IMR-90 (cell line): ENCODE measurements around the gene COL28A1. TPM values are rescaled to one million over a fixed set of nuclear protein-coding genes. Genes with fewer than 3 reads are reported as not detected.

Experiments used
- ATAC-seq: fragments of 200-7000 bp; cut with Tn5 transposase; 2 replicates; pipeline ENCODE4 v1.9.1; 2020; ENCODE audit warnings: low read depth, mild to moderate bottlenecking, moderate library complexity
- BruUV-seq: library from RNA; stranded (reverse); fragments of 400-500 nt; replicated peaks from 2 replicates; lab custom pipeline; 2021; lab: Mats Ljungman, UMichigan
- CTCF ChIA-PET: fragments of 300-600 bp; formaldehyde crosslinking; extraction: SDS; loops from one replicate; lab custom pipeline; 2021; ENCODE audit warnings: antibody characterized with exemption; lab: Yijun Ruan, JAX
- POLR2A ChIA-PET: fragments of 300-600 bp; sonication (Branson Sonifier 250); formaldehyde crosslinking; loops from one replicate; lab custom pipeline; 2022; ENCODE audit warnings: antibody characterized with exemption; ENCODE audit not compliant: unreplicated experiment; lab: Charles Lee
- DNase-seq: peaks from one replicate; pipeline ENCODE4 v3.0.0; 2013
- H2AFZ ChIP-seq: replicated peaks from 2 replicates; pipeline ENCODE3; 2013; ENCODE audit warnings: low read length, mild to moderate bottlenecking; ENCODE audit not compliant: poor library complexity
- H2AK5ac ChIP-seq: 2 replicates; pipeline ENCODE4 v1.6.1; 2013; ENCODE audit warnings: low read depth, low read length, inconsistent platforms
- H2AK9ac ChIP-seq: replicated peaks from 2 replicates; pipeline ENCODE3; 2013; ENCODE audit warnings: mild to moderate bottlenecking, low read depth, low read length, moderate library complexity; ENCODE audit not compliant: poor library complexity
- H2BK120ac ChIP-seq: 2 replicates; pipeline ENCODE4 v1.6.1; 2013; ENCODE audit warnings: low read depth, low read length, inconsistent platforms
- H2BK15ac ChIP-seq: 3 replicates; pipeline ENCODE4 v1.6.1; 2013; ENCODE audit warnings: low read depth, low read length, inconsistent platforms
- H2BK20ac ChIP-seq: 2 replicates; pipeline ENCODE4 v1.6.1; 2013; ENCODE audit warnings: low read depth, mild to moderate bottlenecking, inconsistent platforms, low read length, moderate library complexity
- H2BK5ac ChIP-seq: 2 replicates; pipeline ENCODE4 v1.6.1; 2013; ENCODE audit warnings: mild to moderate bottlenecking, low read depth, low read length, inconsistent platforms; ENCODE audit not compliant: poor library complexity, severe bottlenecking
- H3K14ac ChIP-seq: replicated peaks from 2 replicates; pipeline ENCODE4 v1.6.1; 2013; ENCODE audit warnings: low read depth, low read length, inconsistent platforms
- H3K18ac ChIP-seq: 2 replicates; pipeline ENCODE4 v1.6.1; 2013; ENCODE audit warnings: low read depth, low read length, control low read depth
- H3K23ac ChIP-seq: 2 replicates; pipeline ENCODE4 v1.6.1; 2013; ENCODE audit warnings: low read depth, low read length, inconsistent platforms
- H3K27ac ChIP-seq: 2 replicates; pipeline ENCODE4 v1.5.1; 2013; ENCODE audit warnings: mild to moderate bottlenecking, control low read depth, low read length; ENCODE audit not compliant: insufficient read depth
- H3K27me3 ChIP-seq: 2 replicates; pipeline ENCODE4 v1.6.1; 2013; ENCODE audit warnings: low read length; ENCODE audit not compliant: control insufficient read depth, insufficient read depth
- H3K36me3 ChIP-seq: 2 replicates; pipeline ENCODE4 v1.6.1; 2013; ENCODE audit warnings: low read length, mixed read lengths; ENCODE audit not compliant: control insufficient read depth, insufficient read depth
- H3K4ac ChIP-seq: 2 replicates; pipeline ENCODE4 v1.6.1; 2013; ENCODE audit warnings: low read depth, low read length, inconsistent platforms
- H3K4me1 ChIP-seq: 2 replicates; pipeline ENCODE4 v1.6.1; 2013; ENCODE audit warnings: low read length, mixed read lengths; ENCODE audit not compliant: control insufficient read depth, insufficient read depth
- H3K4me2 ChIP-seq: 2 replicates; pipeline ENCODE4 v1.6.1; 2013; ENCODE audit warnings: low read depth, mild to moderate bottlenecking, control low read depth, low read length, moderate library complexity
- H3K4me3 ChIP-seq: 2 replicates; pipeline ENCODE4 v1.5.1; 2013; ENCODE audit warnings: low read depth, mild to moderate bottlenecking, control low read depth, low read length, moderate library complexity; ENCODE audit not compliant: insufficient read depth
- H3K56ac ChIP-seq: 2 replicates; pipeline ENCODE4 v1.6.1; 2013; ENCODE audit warnings: low read length, inconsistent platforms; ENCODE audit not compliant: insufficient read depth; ENCODE audit errors: extremely low read depth
- H3K79me1 ChIP-seq, 2 experiments: 2 replicates each; pipeline ENCODE4 v1.6.1; 2013; ENCODE audit warnings: low read length in 2 of 2, inconsistent platforms in 1 of 2, low read depth in 1 of 2
- H3K9ac ChIP-seq: 2 replicates; pipeline ENCODE4 v1.6.1; 2013; ENCODE audit warnings: low read depth, low read length, control low read depth
- H3K9me1 ChIP-seq: 2 replicates; pipeline ENCODE4 v1.6.1; 2013; ENCODE audit warnings: low read length, inconsistent platforms; ENCODE audit not compliant: insufficient read depth
- H3K9me3 ChIP-seq: 2 replicates; pipeline ENCODE4 v1.6.1; 2013; ENCODE audit warnings: low read length; ENCODE audit not compliant: control insufficient read depth, insufficient read depth
- H4K20me1 ChIP-seq: 2 replicates; pipeline ENCODE4 v1.6.1; 2013; ENCODE audit warnings: low read length, inconsistent platforms; ENCODE audit not compliant: insufficient read depth
- H4K5ac ChIP-seq: 2 replicates; pipeline ENCODE4 v1.6.1; 2013; ENCODE audit warnings: mild to moderate bottlenecking, low read depth, low read length, control low read depth
- H4K8ac ChIP-seq, 2 experiments: 2 replicates each; pipeline ENCODE4 v1.6.1; 2013; ENCODE audit warnings: low read depth in 2 of 2, low read length in 2 of 2, control low read depth in 1 of 2, inconsistent platforms in 1 of 2
- H4K91ac ChIP-seq: 2 replicates; pipeline ENCODE4 v1.6.1; 2013; ENCODE audit warnings: low read depth, low read length, inconsistent platforms; ENCODE audit not compliant: insufficient read depth
- BHLHE40 ChIP-seq: fragments of 150-350 bp; IDR thresholded peaks from 2 replicates; pipeline ENCODE4 v1.6.1; 2016; ENCODE audit warnings: mild to moderate bottlenecking, low read depth, low read length
- CEBPB ChIP-seq: IDR thresholded peaks from 2 replicates; pipeline ENCODE4 v1.6.1; 2012; ENCODE audit warnings: low read depth, low read length, improper control_type of control experiment
- MAFK ChIP-seq: IDR thresholded peaks from 2 replicates; pipeline ENCODE4 v1.6.1; 2012; ENCODE audit warnings: low read depth, low read length, improper control_type of control experiment
- MAZ ChIP-seq: IDR thresholded peaks from 2 replicates; pipeline ENCODE4 v1.6.1; 2012; ENCODE audit warnings: low read depth, mild to moderate bottlenecking, low read length, improper control_type of control experiment, moderate library complexity, borderline replicate concordance
- MXI1 ChIP-seq: IDR thresholded peaks from 2 replicates; pipeline ENCODE4 v1.6.1; 2012; ENCODE audit warnings: low read depth, mild to moderate bottlenecking, low read length, moderate library complexity, borderline replicate concordance
- NFE2L2 ChIP-seq: fragments of 150-350 bp; IDR thresholded peaks from 2 replicates; pipeline ENCODE4 v1.6.1; 2016; ENCODE audit warnings: low read depth, mild to moderate bottlenecking, low read length
- POLR2A ChIP-seq: IDR thresholded peaks from 2 replicates; pipeline ENCODE4 v1.6.1; 2012; ENCODE audit warnings: mild to moderate bottlenecking, low read depth, low read length
- RAD21 ChIP-seq: IDR thresholded peaks from 2 replicates; pipeline ENCODE4 v1.6.1; 2012; ENCODE audit warnings: low read length, improper control_type of control experiment
- RCOR1 ChIP-seq: IDR thresholded peaks from 2 replicates; pipeline ENCODE4 v1.6.1; 2012; ENCODE audit warnings: mild to moderate bottlenecking, low read length, improper control_type of control experiment; ENCODE audit not compliant: insufficient replicate concordance
- RFX5 ChIP-seq: IDR thresholded peaks from 2 replicates; pipeline ENCODE4 v1.8.0; 2012; ENCODE audit warnings: low read depth, mild to moderate bottlenecking, low read length, moderate library complexity
- SMC3 ChIP-seq: fragments of 150-350 bp; IDR thresholded peaks from 2 replicates; pipeline ENCODE4 v1.6.1; 2016; ENCODE audit warnings: low read depth, mild to moderate bottlenecking, antibody characterized with exemption, low read length, moderate library complexity
- WGBS, 2 experiments: methylation state at CpG; one replicate each; pipeline versions ENCODE4 v1.1.5 to v1.1.7; 2013; ENCODE audit warnings: missing lambda C conversion rate in 2 of 2; ENCODE audit not compliant: insufficient read length in 1 of 2; ENCODE audit errors: extremely low coverage in 2 of 2; 5-methylcytosine and 5-hydroxymethylcytosine counted together
- dilution Hi-C: fragments of 300-500 bp; cut with HindIII; formaldehyde crosslinking; loops from one replicate; pipeline ENCODE4 v1.14.3; 2018; ENCODE audit warnings: low sequenced_read_pairs; ENCODE audit not compliant: unreplicated experiment
- in situ Hi-C: fragments of 300-500 bp; cut with MboI; formaldehyde crosslinking; loops from 3 replicates; pipeline ENCODE4 v1.14.3; 2019; ENCODE audit warnings: low sequenced_read_pairs, inconsistent platforms, mixed read lengths
- intact Hi-C: fragments of 100-400 bp; cut with micrococcal nuclease; formaldehyde crosslinking; loops from 2 replicates; pipeline ENCODE4 v1.10.0; 2022
- polyA plus RNA-seq, 3 experiments: library from polyadenylated mRNA; depleted of rRNA; stranded (reverse); fragments of >200 nt; gene quantifications; 2 replicates each; pipeline ENCODE4 v1.2.3, GENCODE V29; 2012; ENCODE audit warnings: low replicate concordance in 1 of 3
- total RNA-seq: library from RNA; depleted of rRNA; stranded (reverse); fragments of >200 nt; gene quantifications from 2 replicates; pipeline ENCODE4 v1.2.3, GENCODE V29; 2012
- TF ChIP-seq, protein P1 (sequence below): conservative IDR thresholded peaks from 2 replicates; pipeline ENCODE4 v1.5.1; 2012; ENCODE audit warnings: mild to moderate bottlenecking, low read depth, low read length, improper control_type of control experiment

COL28A1 gene
- total and polyA plus RNA-seq, 2 of the 4 experiments (the other 2 are of a cell fraction) = under 0.01 to 0.05 TPM

DNA sequence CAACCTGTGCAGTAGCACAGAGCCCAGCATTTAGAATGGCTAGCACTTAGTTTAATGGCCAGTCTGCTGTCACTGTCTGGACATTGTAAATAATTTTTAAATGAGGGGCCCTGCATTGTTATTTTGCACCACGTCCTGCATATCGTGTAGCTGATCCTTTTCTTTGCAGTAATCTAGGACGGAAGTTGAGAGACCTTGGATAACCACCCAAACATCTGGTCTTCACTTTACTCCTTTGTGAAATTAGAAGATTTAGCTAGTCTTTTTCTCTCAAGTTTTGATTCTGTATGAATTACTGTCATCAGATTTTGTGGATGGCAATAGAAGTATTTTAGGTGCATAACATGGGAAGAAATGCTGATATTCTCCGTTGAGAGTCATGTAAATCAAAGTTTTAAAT, 32.9 kb upstream of the COL28A1 start:
- H3K4ac ChIP-seq = no peak overlapping the region

More for the DNA sequence above, 32.9 kb upstream of the COL28A1 start:
- H3K79me1 ChIP-seq = peaks cover 27 to 41% of the 10 kb centered on the region in 2 experiments
- no CpG with 5 or more reads among the region's 4 CpGs for WGBS, 2 experiments
- CTCF ChIA-PET = no interaction called here
- no peaks in the 10 kb centered on the region for H4K20me1 ChIP-seq
- POLR2A ChIA-PET = no interaction called here
- no peak for ATAC-seq
- H2AK9ac ChIP-seq = no peak overlapping the region
- H3K9ac ChIP-seq = no peak overlapping the region
- no peak for TF ChIP-seq MAFK
- TF ChIP-seq RAD21 = no peak
- TF ChIP-seq MXI1 = no peak
- TF ChIP-seq RCOR1 = no peak
- no peak for TF ChIP-seq NFE2L2
- TF ChIP-seq SMC3 = no peak
- TF ChIP-seq RFX5 = no peak
- TF ChIP-seq POLR2A = no peak
- TF ChIP-seq MAZ = no peak
- TF ChIP-seq CEBPB = no peak
- no peak for TF ChIP-seq BHLHE40
- TF ChIP-seq, protein P1, sequence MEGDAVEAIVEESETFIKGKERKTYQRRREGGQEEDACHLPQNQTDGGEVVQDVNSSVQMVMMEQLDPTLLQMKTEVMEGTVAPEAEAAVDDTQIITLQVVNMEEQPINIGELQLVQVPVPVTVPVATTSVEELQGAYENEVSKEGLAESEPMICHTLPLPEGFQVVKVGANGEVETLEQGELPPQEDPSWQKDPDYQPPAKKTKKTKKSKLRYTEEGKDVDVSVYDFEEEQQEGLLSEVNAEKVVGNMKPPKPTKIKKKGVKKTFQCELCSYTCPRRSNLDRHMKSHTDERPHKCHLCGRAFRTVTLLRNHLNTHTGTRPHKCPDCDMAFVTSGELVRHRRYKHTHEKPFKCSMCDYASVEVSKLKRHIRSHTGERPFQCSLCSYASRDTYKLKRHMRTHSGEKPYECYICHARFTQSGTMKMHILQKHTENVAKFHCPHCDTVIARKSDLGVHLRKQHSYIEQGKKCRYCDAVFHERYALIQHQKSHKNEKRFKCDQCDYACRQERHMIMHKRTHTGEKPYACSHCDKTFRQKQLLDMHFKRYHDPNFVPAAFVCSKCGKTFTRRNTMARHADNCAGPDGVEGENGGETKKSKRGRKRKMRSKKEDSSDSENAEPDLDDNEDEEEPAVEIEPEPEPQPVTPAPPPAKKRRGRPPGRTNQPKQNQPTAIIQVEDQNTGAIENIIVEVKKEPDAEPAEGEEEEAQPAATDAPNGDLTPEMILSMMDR = no peak
- H2AK5ac ChIP-seq = no peak overlapping the region
- no peak for DNase-seq
- no peak overlapping the region for H2BK15ac ChIP-seq
- no peak overlapping the region for H2BK120ac ChIP-seq
- H3K9me1 ChIP-seq = peaks cover 11% of the 10 kb centered on the region; the same call in 1 of the 2 replicates
- H3K27ac ChIP-seq = no peak overlapping the region
- peaks cover 5% of the 10 kb centered on the region; the same call in 1 of the 2 replicates for H3K36me3 ChIP-seq
- no peak overlapping the region for H3K4me3 ChIP-seq
- H2BK20ac ChIP-seq = no peak overlapping the region
- dilution Hi-C loops = no loop called here
- H2AFZ ChIP-seq = no peak overlapping the region
- no peaks in the 10 kb centered on the region for H3K9me3 ChIP-seq
- intact Hi-C loops = no loop called here
- in situ Hi-C loops = no loop called here
- H3K56ac ChIP-seq = no peak overlapping the region
- H3K18ac ChIP-seq = no peak overlapping the region
- H2BK5ac ChIP-seq = no peak overlapping the region
- H3K23ac ChIP-seq = no peak overlapping the region
- H4K5ac ChIP-seq = no peak overlapping the region
- no TSS peak for BruUV-seq
- no peak overlapping the region for H3K14ac ChIP-seq
- peaks cover 4% of the 10 kb centered on the region for H3K4me1 ChIP-seq
- H3K4me2 ChIP-seq = peak overlapping the region; percentile 99
- no peak overlapping the region for H4K91ac ChIP-seq
- H3K27me3 ChIP-seq = no peaks in the 10 kb centered on the region
- H4K8ac ChIP-seq = no peak overlapping the region
